Tongue (tissue), 2 donors: ENCODE data around the gene HPS4. TPM values are rescaled to one million over a fixed set of nuclear protein-coding genes. Genes with fewer than 3 reads are reported as not detected.

Experiments
- DNase-seq: peaks from one replicate; pipeline ENCODE4 v3.0.0-alpha.2; 2015
- total RNA-seq: library from RNA; depleted of rRNA; stranded (reverse); fragments of >200 nt; gene quantifications from one replicate; pipeline ENCODE4 v1.2.3, GENCODE V29; 2014

HPS4 gene
- total RNA-seq, 1 donor from 2014 or later = 27.8 TPM

- DNase-seq = no peak
Measured at GRCh38 chr22:26496456-26496855, 12.9 kb upstream of the HPS4 start.

DNA sequence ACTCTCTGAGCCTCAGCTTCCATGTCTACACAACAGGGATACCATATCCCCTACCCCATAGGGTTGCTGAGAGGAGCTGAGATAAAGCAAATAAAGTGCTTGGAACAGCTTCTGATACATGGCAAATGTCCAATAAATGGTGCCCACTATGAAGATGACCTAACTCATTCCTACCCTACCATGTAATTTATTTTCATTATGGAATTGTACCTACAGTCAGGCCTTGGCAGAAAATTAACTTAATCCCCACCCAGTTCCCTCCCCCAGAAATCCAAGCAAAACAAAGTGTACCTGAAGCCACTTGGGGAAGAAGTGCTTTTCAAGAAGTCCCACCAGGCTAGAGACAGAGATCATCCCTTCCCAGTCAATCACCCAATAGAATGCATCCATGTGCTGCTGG lies 10.9 kb upstream of the HPS4 start:
- DNase-seq = no peak

DNA sequence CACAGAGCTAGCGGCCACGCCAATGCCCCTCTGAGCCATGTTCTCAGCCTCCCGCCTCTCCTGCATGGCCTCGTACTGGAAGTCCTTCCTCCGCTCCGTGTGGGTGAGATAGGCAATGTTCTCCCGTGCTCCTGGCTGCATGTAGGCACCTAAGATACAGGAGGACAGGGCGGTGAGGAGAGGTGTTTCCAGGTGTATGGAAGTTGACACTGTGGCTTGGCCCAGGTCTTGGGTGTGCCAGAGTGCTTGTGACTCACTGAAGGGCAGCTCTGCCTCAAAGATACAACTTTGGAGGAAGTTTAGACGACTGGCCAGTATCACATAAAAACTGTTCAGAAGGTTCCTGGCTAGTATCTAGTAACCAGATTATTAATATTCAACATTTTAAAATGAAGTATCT lies 8.6 kb upstream of the HPS4 start:
- DNase-seq = no peak

- DNase-seq = no peak
Measured at GRCh38 chr22:26489447-26490036, 6.0 kb upstream of the HPS4 start.

DNA sequence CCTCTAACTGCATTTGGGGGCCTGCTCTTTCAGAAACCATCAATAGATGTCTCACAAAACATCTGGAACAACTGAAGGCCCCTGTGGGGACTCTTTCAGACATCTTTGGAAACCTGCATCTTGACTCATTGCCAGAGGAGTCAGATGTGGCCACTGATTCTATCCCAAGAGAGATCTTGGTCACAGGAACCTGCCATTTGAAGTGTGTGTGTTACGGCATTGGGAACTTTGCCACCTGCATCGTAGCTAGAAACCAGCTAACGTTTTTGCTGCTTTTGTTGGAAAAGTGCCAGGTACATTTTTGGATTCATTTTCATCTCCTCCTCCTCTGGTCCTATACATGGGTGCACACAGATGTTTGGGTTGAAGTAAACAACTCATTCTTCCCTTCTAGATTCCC lies 4.4 kb upstream of the HPS4 start:
- no peak for DNase-seq

DNA sequence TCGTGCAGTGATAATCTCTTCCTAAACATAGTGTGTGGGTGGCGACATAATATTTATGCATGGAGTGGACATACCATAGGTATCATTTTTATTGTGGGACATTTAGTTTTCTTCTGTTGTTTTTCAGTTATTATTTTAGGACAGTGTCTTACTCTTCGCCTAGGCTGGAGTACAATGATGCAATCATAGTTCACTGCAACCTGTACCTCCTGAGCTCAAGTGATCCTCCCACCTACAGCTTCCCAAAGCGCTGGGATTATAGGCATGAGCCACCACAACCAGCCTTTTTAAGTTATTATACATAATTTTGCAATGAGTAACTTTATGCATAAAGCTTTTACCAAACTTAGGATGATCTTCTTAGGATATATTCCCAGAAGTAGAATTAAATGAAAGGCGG lies 2.8 kb upstream of the HPS4 start:
- DNase-seq = no peak

GRCh38 chr22:26485806-26486390 lies 2.3 kb upstream of the HPS4 start:
- no peak for DNase-seq

- DNase-seq = no peak
Measured at GRCh38 chr22:26485013-26485412, 1.4 kb upstream of the HPS4 start.

DNA sequence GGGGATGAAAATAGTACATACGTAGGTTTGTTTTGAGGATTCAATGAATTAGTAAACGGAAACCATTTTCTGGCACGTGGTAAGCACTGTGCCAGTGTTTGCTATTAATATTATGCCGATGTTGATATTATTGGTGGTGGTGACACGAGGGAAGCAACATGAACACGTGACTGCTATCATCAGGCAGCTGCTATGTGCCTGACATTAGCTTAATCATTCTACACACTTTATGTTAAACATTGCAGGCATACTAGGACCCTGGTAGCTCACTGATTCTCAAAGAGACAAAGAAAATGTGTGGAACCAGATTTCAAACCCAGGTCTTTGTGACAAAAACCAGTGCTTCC lies 750 bp upstream of the HPS4 start:
- no peak for DNase-seq

GRCh38 chr22:26483043-26483438 lies 542 bp downstream of the HPS4 start:
- no peak for DNase-seq

GRCh38 chr22:26482161-26482560 lies 1.4 kb downstream of the HPS4 start:
- no peak for DNase-seq

DNA sequence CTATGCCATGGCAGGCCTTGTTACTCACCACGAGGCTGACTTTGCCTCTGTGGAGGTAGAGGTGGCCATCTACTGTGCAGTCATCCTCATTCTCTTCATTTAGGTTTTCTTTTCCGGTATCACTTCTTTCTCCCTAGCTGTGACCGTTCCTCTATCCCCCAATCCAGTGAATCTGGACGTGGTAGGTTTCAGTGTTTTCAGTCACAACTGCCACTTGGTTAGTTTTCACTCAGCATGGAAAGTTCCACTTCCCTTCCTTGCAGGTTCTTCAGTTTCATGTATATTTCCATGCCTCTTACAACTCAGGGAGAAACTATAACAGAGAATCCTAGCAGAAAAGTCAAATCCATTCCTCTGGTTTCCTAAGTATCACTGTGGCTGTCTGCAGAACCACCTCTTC lies 1.9 kb downstream of the HPS4 start:
- DNase-seq = no peak

GRCh38 chr22:26481112-26481693 lies 2.4 kb downstream of the HPS4 start:
- no peak for DNase-seq

DNA sequence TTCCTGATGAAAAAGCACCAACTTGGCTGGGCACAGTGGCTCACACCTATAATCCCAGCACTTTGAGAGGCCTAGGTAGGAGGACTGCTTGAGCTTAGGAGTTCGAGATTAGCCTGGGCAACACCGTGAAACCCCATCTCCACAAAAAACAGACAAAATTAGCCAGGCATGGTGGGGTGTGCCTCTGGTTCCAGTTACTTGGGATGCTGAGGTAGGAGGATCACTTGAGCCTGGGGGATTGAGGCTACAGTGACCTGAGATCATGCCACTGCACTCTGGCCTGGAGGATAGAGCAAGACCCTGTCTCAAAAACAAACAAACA lies 3.0 kb downstream of the HPS4 start:
- DNase-seq = no peak

- no peak for DNase-seq
Measured at GRCh38 chr22:26479792-26480610, 3.6 kb downstream of the HPS4 start.

DNA sequence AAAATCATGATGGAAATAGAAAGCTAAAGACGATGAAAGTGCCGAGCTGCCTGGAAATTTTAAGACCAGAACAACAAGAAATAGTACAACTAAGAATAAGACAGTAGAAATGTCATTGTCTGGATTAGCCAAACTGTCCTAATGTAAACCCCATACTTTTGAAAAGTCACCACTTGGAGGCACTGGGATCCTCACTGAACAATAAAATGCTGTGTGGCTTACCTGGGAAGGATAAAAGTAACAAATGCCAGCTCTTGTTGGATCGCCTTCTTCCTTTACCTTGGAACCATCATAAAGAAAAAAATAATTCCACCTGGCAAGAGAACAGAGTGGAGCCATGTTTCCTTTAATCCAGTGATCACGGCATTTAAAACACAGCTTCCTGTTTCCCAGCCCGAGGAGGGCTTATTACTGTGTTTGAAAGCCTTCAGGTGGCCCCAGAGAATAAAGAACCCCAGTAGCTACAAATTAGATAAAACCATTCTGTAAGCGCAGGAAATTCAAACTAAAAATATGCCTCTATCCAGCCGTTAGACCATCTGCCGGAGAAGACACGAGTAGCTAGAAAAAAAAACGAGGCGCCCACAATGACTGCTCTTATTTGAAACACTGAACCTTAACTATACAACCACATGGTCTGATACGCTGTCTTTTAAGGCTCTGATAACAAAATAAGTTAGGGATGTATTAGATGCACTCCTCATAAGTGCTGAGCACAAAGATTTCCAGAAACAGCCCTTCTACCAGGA lies 4.4 kb downstream of the HPS4 start:
- DNase-seq = no peak

GRCh38 chr22:26477341-26477731 lies 6.2 kb downstream of the HPS4 start:
- DNase-seq = no peak

DNA sequence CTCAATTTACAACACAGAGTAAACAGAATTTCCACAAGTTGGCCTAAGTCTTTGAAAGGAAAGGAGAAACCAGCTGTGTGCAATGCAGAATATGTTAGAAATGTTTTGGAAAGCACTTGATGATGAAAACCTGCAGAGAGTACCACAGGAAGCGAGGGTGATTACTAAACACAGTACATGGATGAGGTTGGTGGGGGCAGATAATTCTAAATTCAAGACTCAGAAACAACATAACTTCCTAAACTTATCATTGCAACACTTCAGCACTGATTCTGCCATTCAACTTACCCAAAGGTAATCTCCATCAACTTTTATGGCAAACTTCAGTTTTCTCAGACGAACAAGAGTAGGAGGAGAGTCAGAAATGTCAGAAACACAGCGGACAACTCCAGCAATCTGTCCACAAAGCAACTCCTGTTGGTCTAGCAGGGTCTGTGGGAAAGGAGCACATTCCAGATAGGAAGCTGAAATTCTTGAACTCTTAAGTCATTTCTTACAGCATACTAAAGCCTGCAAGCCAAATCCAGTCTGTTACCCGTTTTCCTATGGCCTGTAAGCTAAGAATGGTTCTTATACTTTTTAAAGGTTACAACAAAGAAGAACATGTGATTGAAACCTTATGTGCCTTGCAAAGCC lies 6.8 kb downstream of the HPS4 start:
- no peak for DNase-seq

DNA sequence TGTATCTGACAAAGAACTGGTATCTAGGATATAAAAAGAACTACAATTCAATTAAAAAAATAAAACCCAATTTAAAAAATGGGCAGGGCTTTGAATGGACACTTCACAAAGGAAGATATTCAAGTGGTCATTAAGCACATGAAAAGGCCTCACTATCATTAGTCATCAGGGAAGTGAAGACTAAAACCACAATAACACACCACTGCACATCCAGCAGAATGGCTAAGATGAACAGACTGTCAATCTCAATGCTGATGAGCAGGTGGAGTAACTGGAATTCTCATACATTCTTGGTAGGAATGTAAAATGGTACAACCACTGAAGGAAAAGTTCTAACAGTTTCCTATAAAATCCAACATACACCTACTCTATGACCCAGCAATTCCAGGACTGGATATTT lies 8.9 kb downstream of the HPS4 start:
- no peak for DNase-seq

- DNase-seq = no peak
Measured at GRCh38 chr22:26471522-26471921, 12.1 kb downstream of the HPS4 start.

- DNase-seq = no peak
Measured at GRCh38 chr22:26470807-26471206, 12.8 kb downstream of the HPS4 start.

DNA sequence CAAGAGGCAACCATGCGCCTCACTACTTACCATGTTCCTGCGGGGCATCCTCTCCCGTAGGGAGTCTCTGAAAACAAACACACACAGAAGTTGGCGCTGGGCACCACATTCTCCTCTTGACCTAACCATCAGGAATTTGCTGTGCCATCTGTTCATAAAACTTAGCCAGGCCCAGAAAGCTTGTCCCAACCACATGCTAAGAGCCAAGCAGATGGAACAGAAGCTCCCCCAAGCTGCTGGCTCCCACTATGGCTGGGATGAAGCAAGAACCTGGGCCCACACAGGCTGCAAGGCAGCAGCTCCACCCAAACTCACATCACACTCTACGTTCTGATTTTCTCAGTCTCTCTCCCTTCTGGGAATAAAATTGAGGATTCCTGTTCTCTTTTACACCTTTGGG lies 17.4 kb downstream of the HPS4 start:
- DNase-seq = no peak

GRCh38 chr22:26464312-26464711 lies 19.3 kb downstream of the HPS4 start:
- DNase-seq = no peak
